ENCODE results near the gene LRP4. TPM values are rescaled to one million over a fixed set of nuclear protein-coding genes. Genes with fewer than 3 reads are reported as not detected.

Gene LRP4
- polyA plus RNA-seq, 1 experiment: 1.3 TPM

DNA sequence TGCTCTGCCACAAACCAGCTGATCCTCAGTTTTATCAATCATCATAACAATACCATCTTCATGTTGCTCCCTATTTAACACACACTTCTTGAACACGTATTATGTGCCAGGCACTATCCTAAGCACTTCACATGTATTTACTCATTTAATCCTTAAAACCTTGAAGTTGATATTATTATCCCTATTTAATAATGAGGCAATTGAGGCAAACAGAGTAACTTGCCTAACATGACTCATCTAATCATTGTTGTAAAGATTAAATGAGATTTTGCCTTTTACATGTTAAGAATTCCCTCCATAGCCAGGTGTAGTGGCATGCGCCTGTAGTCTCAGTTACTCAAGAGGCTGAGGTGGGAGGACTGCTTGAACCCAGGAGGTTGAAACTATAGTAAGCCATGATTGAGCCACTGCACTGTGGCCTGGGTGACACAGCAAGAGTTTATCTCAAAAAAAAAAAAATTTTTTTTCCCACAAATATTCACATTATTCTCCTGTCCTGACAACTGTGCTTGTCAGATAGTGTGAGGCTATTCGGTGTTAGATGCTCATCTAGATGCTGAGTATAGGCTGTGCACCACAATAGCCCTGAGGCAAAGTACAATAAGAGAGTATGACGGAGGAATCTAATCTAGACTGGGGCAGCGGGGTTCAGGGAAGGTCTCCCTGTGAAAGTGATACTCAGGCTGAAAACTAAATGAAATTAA is 85.7 kb downstream of the LRP4 start:
- Histone ChIP-seq H3K36me3 (ENCODE audit: control insufficient read depth, insufficient read depth, low read length) (no peaks in the 10 kb centered on the region), H3K4me3 (ENCODE audit: low read depth, low read length) (no peak overlapping the region), H3K27me3 (ENCODE audit: control insufficient read depth, insufficient read depth, low read length) (no peaks in the 10 kb centered on the region)
- ChIA-PET POLR2A (no interaction called here), CTCF (no interaction called here)
- TF ChIP-seq, protein P1, sequence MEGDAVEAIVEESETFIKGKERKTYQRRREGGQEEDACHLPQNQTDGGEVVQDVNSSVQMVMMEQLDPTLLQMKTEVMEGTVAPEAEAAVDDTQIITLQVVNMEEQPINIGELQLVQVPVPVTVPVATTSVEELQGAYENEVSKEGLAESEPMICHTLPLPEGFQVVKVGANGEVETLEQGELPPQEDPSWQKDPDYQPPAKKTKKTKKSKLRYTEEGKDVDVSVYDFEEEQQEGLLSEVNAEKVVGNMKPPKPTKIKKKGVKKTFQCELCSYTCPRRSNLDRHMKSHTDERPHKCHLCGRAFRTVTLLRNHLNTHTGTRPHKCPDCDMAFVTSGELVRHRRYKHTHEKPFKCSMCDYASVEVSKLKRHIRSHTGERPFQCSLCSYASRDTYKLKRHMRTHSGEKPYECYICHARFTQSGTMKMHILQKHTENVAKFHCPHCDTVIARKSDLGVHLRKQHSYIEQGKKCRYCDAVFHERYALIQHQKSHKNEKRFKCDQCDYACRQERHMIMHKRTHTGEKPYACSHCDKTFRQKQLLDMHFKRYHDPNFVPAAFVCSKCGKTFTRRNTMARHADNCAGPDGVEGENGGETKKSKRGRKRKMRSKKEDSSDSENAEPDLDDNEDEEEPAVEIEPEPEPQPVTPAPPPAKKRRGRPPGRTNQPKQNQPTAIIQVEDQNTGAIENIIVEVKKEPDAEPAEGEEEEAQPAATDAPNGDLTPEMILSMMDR (IDR thresholded peaks at IDR 0.05; ENCODE audit: insufficient read depth, low read depth, low read length): no peak
- DNase-seq (ENCODE audit: low read depth): no peak

DNA sequence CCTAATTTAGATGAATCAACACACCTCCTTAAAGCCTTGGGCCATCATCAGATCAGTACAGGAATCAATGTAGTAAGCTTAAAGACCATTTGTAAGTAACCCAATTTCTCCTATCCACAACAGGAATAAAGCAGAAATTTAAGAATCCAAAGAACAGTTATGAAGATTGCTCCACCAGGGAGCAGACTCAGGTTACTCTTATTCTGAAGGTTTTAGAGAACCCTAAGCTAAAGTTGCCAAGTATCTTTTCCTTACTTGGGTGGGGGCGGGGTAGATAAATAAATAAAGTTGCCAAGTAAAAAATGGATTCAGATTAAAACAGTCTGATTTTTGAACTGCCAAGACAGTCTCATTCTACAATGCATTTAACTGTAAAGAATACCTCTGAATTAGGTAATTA is 90.4 kb downstream of the LRP4 start:
- Histone ChIP-seq H3K4me3 (ENCODE audit: low read depth, low read length) (no peak overlapping the region), H3K36me3 (ENCODE audit: control insufficient read depth, insufficient read depth, low read length) (no peaks in the 10 kb centered on the region), H3K27me3 (ENCODE audit: control insufficient read depth, insufficient read depth, low read length) (no peaks in the 10 kb centered on the region)
- DNase-seq (ENCODE audit: low read depth): no peak
- ChIA-PET CTCF (interaction anchor here (0.8 kb wide), 1 partner anchor 325 kb away, joined by 3 read pairs; no protein-coding TSS in a partner anchor), POLR2A (interaction anchor here (0.5 to 0.6 kb wide), 2 partner anchors 87 to 88 kb away, joined by 3 to 5 read pairs; no protein-coding TSS in a partner anchor)
- TF ChIP-seq, protein P1 (IDR thresholded peaks at IDR 0.05; ENCODE audit: insufficient read depth, low read depth, low read length): no peak

DNA sequence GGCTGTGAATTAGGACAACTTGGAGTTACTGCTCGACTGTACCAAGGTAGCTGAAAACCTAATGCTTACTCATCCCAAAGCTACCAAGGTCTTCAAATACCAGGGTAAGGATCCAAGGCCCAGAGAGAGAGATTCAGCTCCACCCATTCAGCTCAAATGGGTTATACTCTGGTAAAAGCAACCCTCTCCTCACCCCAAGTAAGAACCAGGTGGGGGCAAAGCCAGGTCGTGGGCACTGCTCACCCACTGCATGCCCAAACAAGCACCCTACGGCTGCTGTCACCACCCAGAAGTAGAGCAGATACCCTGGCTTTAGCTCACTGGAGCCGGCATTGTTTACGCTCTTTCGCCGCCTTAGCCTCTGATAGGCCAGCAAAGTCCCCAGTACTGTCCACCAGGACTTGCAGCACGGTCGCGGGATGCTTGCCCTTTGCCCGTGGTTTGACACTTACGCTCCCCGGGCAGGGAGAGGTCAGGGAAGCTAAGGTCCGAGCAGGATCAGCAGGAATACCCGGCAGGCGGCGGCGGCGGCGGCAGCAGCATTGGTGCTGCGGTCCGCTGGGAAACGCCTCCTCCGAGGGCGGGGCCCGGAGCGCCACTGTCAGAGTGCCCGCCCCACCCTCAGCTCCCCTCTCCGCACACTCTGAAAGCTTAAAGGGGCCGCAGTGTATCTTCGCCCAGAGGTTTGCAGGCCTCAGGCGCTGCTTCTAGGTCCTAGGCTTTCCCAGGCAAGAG is 91.9 kb downstream of the LRP4 start:
- Histone ChIP-seq H3K36me3 (ENCODE audit: control insufficient read depth, insufficient read depth, low read length) (no peaks in the 10 kb centered on the region), H3K4me3 (ENCODE audit: low read depth, low read length) (peak overlapping the region; percentile 74), H3K27me3 (ENCODE audit: control insufficient read depth, insufficient read depth, low read length) (no peaks in the 10 kb centered on the region; the same call in 1 of the 2 replicates)
- POLR2A ChIA-PET: interaction anchor here (0.6 kb wide), 1 partner anchor 15 kb away, joined by 3 read pairs; no protein-coding TSS in a partner anchor
- TF ChIP-seq, protein P1 (IDR thresholded peaks at IDR 0.05; ENCODE audit: insufficient read depth, low read depth, low read length): 0 out of 2 replicates have a peak, but pooled peaks have one; percentile 13
- no peak for DNase-seq (ENCODE audit: low read depth)
- CTCF ChIA-PET: interaction anchor here (0.7 to 1.5 kb wide), 5 partner anchors 8 to 327 kb away, joined by 3 to 6 read pairs (median 4); partner anchors contain the start of gene CKAP5

DNA sequence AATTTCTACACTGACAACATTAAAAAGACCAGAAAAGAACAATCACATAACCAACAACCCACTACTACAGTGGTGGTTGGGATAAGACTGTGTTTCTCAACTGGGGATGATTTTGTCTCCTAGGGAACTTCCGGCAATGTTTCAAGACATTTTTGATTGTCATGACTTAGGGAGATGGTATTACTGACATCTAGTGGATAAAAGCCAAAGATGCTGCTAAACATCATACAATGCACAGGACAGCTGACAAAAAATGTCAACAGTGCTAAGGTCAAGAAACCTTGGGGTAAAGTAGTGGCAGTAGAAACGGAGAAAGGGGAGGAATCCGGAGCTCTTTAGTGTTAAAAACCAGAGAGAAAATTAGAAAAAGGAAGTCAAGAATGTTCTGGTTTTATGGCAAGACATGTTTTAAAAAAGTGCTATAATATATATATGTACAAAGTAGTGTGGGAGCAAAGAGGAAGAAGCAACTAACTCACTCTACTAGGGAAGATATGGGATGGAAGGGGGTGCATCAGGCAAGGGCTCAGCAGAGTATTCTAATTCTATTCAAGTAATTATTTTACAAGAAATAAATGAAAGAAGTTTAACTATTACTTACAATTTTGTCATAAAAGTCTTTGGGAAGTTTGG is 109.4 kb downstream of the LRP4 start:
- CTCF ChIA-PET: interaction anchor here (1.5 kb wide), 1 partner anchor 420 kb away, joined by 3 read pairs; no protein-coding TSS in a partner anchor
- no peak overlapping the region for H3K4me3 ChIP-seq (ENCODE audit: low read depth, low read length)
- no peaks in the 10 kb centered on the region; the same call in 1 of the 2 replicates for H3K36me3 ChIP-seq (ENCODE audit: control insufficient read depth, insufficient read depth, low read length)
- H3K27me3 ChIP-seq (ENCODE audit: control insufficient read depth, insufficient read depth, low read length): no peaks in the 10 kb centered on the region
- DNase-seq (ENCODE audit: low read depth): no peak
- POLR2A ChIA-PET: no interaction called here
- TF ChIP-seq, protein P1 (IDR thresholded peaks at IDR 0.05; ENCODE audit: insufficient read depth, low read depth, low read length): 0 out of 2 replicates have a peak, but pooled peaks have one; percentile 17

Other genes with a start within 250 kb of the LRP4 start
- 28.9 and 40.9 TPM in 2 replicates for gene ARHGAP1, start 217.9 kb downstream of the LRP4 start, polyA plus RNA-seq (2011; rRNA removed)
- gene ZNF408, start 217.5 kb downstream of the LRP4 start, polyA plus RNA-seq (2011; rRNA removed): 3.0 and 6.9 TPM in 2 replicates
- gene F2, start 199.3 kb downstream of the LRP4 start, polyA plus RNA-seq (2011; rRNA removed): 0.05 TPM in 1 of 2 replicates, not detected in the other
- gene CKAP5, start 72.3 kb downstream of the LRP4 start, polyA plus RNA-seq (2011; rRNA removed): 84.0 and 111 TPM in 2 replicates
- 23.5 and 48.7 TPM in 2 replicates for gene CSTPP1, start 18.2 kb upstream of the LRP4 start, polyA plus RNA-seq (2011; rRNA removed)